Heart right ventricle (tissue), 16 donors: ENCODE results near the gene CHPF2. TPM values are rescaled to one million over a fixed set of nuclear protein-coding genes. Genes with fewer than 3 reads are reported as not detected.

Experiments used
- ATAC-seq, 8 donors: fragments of 200-7000 bp; cut with Tn5 transposase; one replicate each; pipeline ENCODE4 v1.9.1; 2020; ENCODE audit warnings: mild to moderate bottlenecking in 8 of 8, moderate library complexity in 8 of 8, moderate number of reproducible peaks in 1 of 8
- DNase-seq, 2 donors: peaks; one replicate each; pipeline ENCODE4 v3.0.0-alpha.2; 2020
- H3K27ac ChIP-seq, 10 donors: fragments of 200-600 bp; sonication (generic) in 2 of 10; one replicate each; pipeline versions ENCODE4 v1.5.0 to v1.8.0; 2020 to 2022; ENCODE audit warnings: mild to moderate bottlenecking in 3 of 10
- H3K27me3 ChIP-seq, 7 donors: fragments of 200-600 bp; one replicate each; pipeline ENCODE4 v1.8.0; 2021 to 2022; ENCODE audit warnings: mild to moderate bottlenecking in 2 of 7
- H3K36me3 ChIP-seq, 9 donors: fragments of 200-600 bp; sonication (generic) in 1 of 9; one replicate each; pipeline versions ENCODE4 v1.5.0 to v1.8.0; 2020 to 2022; ENCODE audit warnings: mild to moderate bottlenecking in 2 of 9
- H3K4me1 ChIP-seq, 9 donors: fragments of 200-600 bp; sonication (generic) in 1 of 9; one replicate each; pipeline versions ENCODE4 v1.5.0 to v1.8.0; 2020 to 2022; ENCODE audit warnings: mild to moderate bottlenecking in 4 of 9
- H3K4me3 ChIP-seq, 10 donors: fragments of 200-600 bp; sonication (generic) in 2 of 10; one replicate each; pipeline versions ENCODE4 v1.5.0 to v1.8.0; 2020 to 2022; ENCODE audit warnings: mild to moderate bottlenecking in 7 of 10, moderate library complexity in 2 of 10
- H3K9me3 ChIP-seq, 11 donors: fragments of 200-600 bp in 10 of 11; sonication (generic) in 2 of 11; one replicate each; pipeline versions ENCODE4 v1.5.0 to v1.8.0; 2013 to 2022; ENCODE audit warnings: mild to moderate bottlenecking in 2 of 11, control low read depth in 1 of 11, moderate library complexity in 1 of 11
- CTCF ChIP-seq, 9 donors: fragments of 200-600 bp; sonication (generic) in 2 of 9; IDR thresholded peaks; one replicate each; pipeline versions ENCODE4 v1.5.0 to v1.8.0; 2021 to 2022; ENCODE audit warnings: antibody characterized with exemption in 9 of 9, mild to moderate bottlenecking in 5 of 9, moderate library complexity in 1 of 9
- WGBS, 2 donors: extraction: QIAGEN DNeasy Blood & Tissue Kit; methylation state at CpG; one replicate each; pipeline ENCODE4 v1.1.7; 2013; ENCODE audit warnings: inconsistent platforms in 1 of 2; 5-methylcytosine and 5-hydroxymethylcytosine counted together
- intact Hi-C, 10 donors: fragments of 100-400 bp; cut with DNase I; formaldehyde crosslinking; loops; one replicate each; pipeline versions ENCODE4 v1.11.1 to v1.14.2; 2022
- polyA plus RNA-seq, 2 donors: library from polyadenylated mRNA; stranded (reverse); fragments of 200-250 nt; gene quantifications; one replicate each; pipeline ENCODE4 v1.2.3, GENCODE V29; 2013
- total RNA-seq, 10 donors: library from RNA; stranded (reverse); fragmentation: NEBNext Ultra II Directional in 3 of 10; extraction: Animal tissue kit (Norgen Biotek cat#: 25700) in 3 of 10; gene quantifications; one replicate each; pipeline versions ENCODE4 v1.2.1 to v1.2.4, GENCODE V29; 2021 to 2023
- donor health status: Arrhythmogenic right ventricular cardiomyopathy.
- donor health status: ischemic (EF 13 %, LVEDD 7.1; RV severe dilation, severe dysfunction).
- donor health status: healthy with polysubstance abuse.
- donor health status: DM: no; HTN: yes; CAD: no.
- donor health status: DM: no; HTN: no; CAD: no.
- donor health status: ischemic (EF 25% LVEDD 6.9; RV normal size, moderate dysfunction).
- donor health status: ischemic (EF 25% LVEDD 5.7; RV mildly dilated, moderate dysfunction).
- donor health status: healthy.
- donor health status: DM: yes; HTN: yes; CAD: no.
- donor health status: Ischemic cardiomyopathy.
- donor health status: ischemic (EF 35%, LVEDD 5.7; RV mildly dilated, moderate dysfunction).
- donor health status: nonischemic (EF 11% LVEDD 7.7; RV severe dilation, severe dysfunction).
- donor health status: DM: yes; HTN: yes; CAD: no.
- donor health status: PGD.
- donor health status: ischemic (EF 29% LVEDD 5.4; RV normal size, mild dysfunction).
- donor health status: nonischemic (EF 23%, LVEDD 6.1; RV moderate dilation, normal function).

Gene CHPF2
- total and polyA plus RNA-seq, 12 donors: 12.1 to 22.4 (median 18.5) TPM

GRCh38 chr7:151279868-151280267 lies 47.6 kb downstream of the CHPF2 start:
- WGBS, 2 donors: 82 to 91% methylated on average over 5 of the region's 5 CpGs
- no peak for ATAC-seq
- no peak for DNase-seq
- H3K9me3 ChIP-seq: no peaks in the 10 kb centered on the region
- intact Hi-C loops: no loop called here
- TF ChIP-seq CTCF (IDR thresholded peaks at IDR 0.05): no peak
- peaks cover 0 to 48% (median 34%) of the 10 kb centered on the region in 7 donors for H3K27me3 ChIP-seq
- no peaks in the 10 kb centered on the region for H3K36me3 ChIP-seq
- H3K4me3 ChIP-seq: no peak overlapping the region
- H3K4me1 ChIP-seq: peaks cover 0 to 14% (median 6%) of the 10 kb centered on the region in 9 donors
- H3K27ac ChIP-seq: no peak overlapping the region

GRCh38 chr7:151280388-151281019 lies 48.2 kb downstream of the CHPF2 start:
- Histone ChIP-seq H3K4me3 (no peak overlapping the region), H3K27me3 (peaks cover 0 to 51% (median 40%) of the 10 kb centered on the region in 7 donors), H3K27ac (no peak overlapping the region), H3K36me3 (no peaks in the 10 kb centered on the region), H3K4me1 (peaks cover 0 to 14% (median 6%) of the 10 kb centered on the region in 9 donors), H3K9me3 (no peaks in the 10 kb centered on the region)
- ATAC-seq (no peak), DNase-seq (no peak)
- no peak for TF ChIP-seq CTCF (IDR thresholded peaks at IDR 0.05)
- intact Hi-C loops: no loop called here
- WGBS, 2 donors: 87 to 90% methylated on average over 9 of the region's 9 CpGs

GRCh38 chr7:151281686-151282085 lies 49.4 kb downstream of the CHPF2 start:
- 70 to 74% methylated on average over 6 of the region's 6 CpGs for WGBS, 2 donors
- H3K4me3 ChIP-seq: no peak overlapping the region
- no peaks in the 10 kb centered on the region for H3K9me3 ChIP-seq
- no peak for DNase-seq
- ATAC-seq: no peak
- H3K27me3 ChIP-seq: peaks cover 0 to 52% (median 40%) of the 10 kb centered on the region in 7 donors
- H3K4me1 ChIP-seq: peaks cover 0 to 9% (median 6%) of the 10 kb centered on the region in 9 donors
- intact Hi-C loops: no loop called here
- no peaks in the 10 kb centered on the region for H3K36me3 ChIP-seq
- no peak overlapping the region for H3K27ac ChIP-seq
- TF ChIP-seq CTCF (IDR thresholded peaks at IDR 0.05): no peak

GRCh38 chr7:151282111-151282510 lies 49.8 kb downstream of the CHPF2 start:
- intact Hi-C loops: no loop called here
- Histone ChIP-seq H3K4me1 (peaks cover 0 to 7% (median 5%) of the 10 kb centered on the region in 9 donors), H3K4me3 (no peak overlapping the region), H3K36me3 (no peaks in the 10 kb centered on the region), H3K9me3 (no peaks in the 10 kb centered on the region), H3K27me3 (peaks cover 0 to 52% (median 40%) of the 10 kb centered on the region in 7 donors), H3K27ac (no peak overlapping the region)
- DNase-seq: no peak
- WGBS, 2 donors: 57 to 60% methylated on average over 8 of the region's 8 CpGs
- ATAC-seq: no peak
- no peak for TF ChIP-seq CTCF (IDR thresholded peaks at IDR 0.05)
